MM.1S (cell line): ENCODE measurements around the gene DDX52.

Source experiments
- EZH2 ChIP-seq: fragments of 300-600 bp; sonication (generic); optimal IDR thresholded peaks from 2 replicates; pipeline ENCODE3; 2017; ENCODE audit warnings: low read depth, mild to moderate bottlenecking, antibody characterized with exemption, low read length, mixed read lengths
- TF ChIP-seq, protein P1 (sequence below): fragments of 300-600 bp; sonication (generic); IDR thresholded peaks from 2 replicates; pipeline ENCODE4 v1.5.1; 2016; ENCODE audit warnings: antibody characterized with exemption, low read length, mixed read lengths

DNA sequence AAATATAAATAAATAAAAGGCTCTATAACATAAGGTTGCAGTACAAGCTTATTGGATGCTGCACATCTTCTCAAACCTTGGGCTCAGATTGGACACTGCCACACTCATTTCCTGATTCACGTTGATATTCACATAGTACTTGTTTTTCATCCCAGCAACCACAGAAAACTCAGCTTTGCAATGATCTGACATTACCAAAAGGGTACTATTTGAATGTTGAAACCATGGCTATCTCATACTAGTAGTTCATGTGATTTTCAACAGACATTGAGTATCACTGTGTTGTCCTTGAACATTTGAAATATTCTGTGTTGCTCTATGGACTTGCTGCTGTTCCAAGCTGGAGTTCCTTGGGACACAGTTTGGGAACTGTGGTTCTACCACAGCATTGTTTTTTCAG, 14.0 kb upstream of the DDX52 start:
- TF ChIP-seq, protein P1, sequence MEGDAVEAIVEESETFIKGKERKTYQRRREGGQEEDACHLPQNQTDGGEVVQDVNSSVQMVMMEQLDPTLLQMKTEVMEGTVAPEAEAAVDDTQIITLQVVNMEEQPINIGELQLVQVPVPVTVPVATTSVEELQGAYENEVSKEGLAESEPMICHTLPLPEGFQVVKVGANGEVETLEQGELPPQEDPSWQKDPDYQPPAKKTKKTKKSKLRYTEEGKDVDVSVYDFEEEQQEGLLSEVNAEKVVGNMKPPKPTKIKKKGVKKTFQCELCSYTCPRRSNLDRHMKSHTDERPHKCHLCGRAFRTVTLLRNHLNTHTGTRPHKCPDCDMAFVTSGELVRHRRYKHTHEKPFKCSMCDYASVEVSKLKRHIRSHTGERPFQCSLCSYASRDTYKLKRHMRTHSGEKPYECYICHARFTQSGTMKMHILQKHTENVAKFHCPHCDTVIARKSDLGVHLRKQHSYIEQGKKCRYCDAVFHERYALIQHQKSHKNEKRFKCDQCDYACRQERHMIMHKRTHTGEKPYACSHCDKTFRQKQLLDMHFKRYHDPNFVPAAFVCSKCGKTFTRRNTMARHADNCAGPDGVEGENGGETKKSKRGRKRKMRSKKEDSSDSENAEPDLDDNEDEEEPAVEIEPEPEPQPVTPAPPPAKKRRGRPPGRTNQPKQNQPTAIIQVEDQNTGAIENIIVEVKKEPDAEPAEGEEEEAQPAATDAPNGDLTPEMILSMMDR: no peak
- TF ChIP-seq EZH2: no peak
